ACHN (cell line): ENCODE results near the gene CSK.
A peak's percentile ranks its signal among the peaks of the same experiment; 100 is the strongest.
"Not testable (repeated sequence)": the region's sequence is repeated elsewhere in the genome, so short reads cannot be mapped to it uniquely, and the experiment has no call there.

ENCODE experiments used
- DNase-seq: peaks from one replicate; pipeline ENCODE4 v3.0.0-alpha.2; 2015
- in situ Hi-C: cut with HindIII; loops from 2 replicates; pipeline ENCODE4 v1.10.0; 2017; ENCODE audit warnings: low sequenced_read_pairs, low pct_ligation_motif_present, low pct_unique_long_range_greater_than_20kb

CSK gene

GRCh38 chr15:74781431-74782258, at the start of gene CSK:
CSK (plus strand) TSS chr15:74782080; CDS start chr15:74798298, 16,218 bp downstream.
- peak; percentile 70 for DNase-seq
- in situ Hi-C loops: no loop called here

GRCh38 chr15:74732846-74733245, 49.0 kb upstream of the CSK start:
- in situ Hi-C loops: no loop called here
- no peak for DNase-seq

- in situ Hi-C loops: no loop called here
Observed at GRCh38 chr15:74733269-74733668, 48.6 kb upstream of the CSK start.

GRCh38 chr15:74735305-74735704, 46.6 kb upstream of the CSK start:
- in situ Hi-C loops: no loop called here

More at GRCh38 chr15:74733269-74733668, 48.6 kb upstream of the CSK start:
- no peak for DNase-seq

GRCh38 chr15:74738239-74738638, 43.6 kb upstream of the CSK start:
- DNase-seq, in situ Hi-C loops: not testable (repeated sequence)

More at GRCh38 chr15:74735305-74735704, 46.6 kb upstream of the CSK start:
- DNase-seq: no peak

- in situ Hi-C loops: no loop called here
- no peak for DNase-seq
Observed at GRCh38 chr15:74742422-74742821, 39.5 kb upstream of the CSK start.

- no peak for DNase-seq
- in situ Hi-C loops: no loop called here
Observed at GRCh38 chr15:74746389-74746788, 35.5 kb upstream of the CSK start.

- DNase-seq: no peak
- in situ Hi-C loops: no loop called here
Observed at GRCh38 chr15:74748322-74748946, 33.4 kb upstream of the CSK start, which contains the start of gene CYP1A2. CYP1A2 (plus strand) TSS chr15:74748845; CDS start chr15:74749739, 894 bp downstream.

- no peak for DNase-seq
Observed at GRCh38 chr15:74749832-74750231, 32.0 kb upstream of the CSK start.

GRCh38 chr15:74750751-74751150, 31.1 kb upstream of the CSK start:
- DNase-seq: no peak
- in situ Hi-C loops: loop anchor here (25.0 kb wide), 1 partner anchor 113 kb away; no protein-coding TSS in a partner anchor

More at GRCh38 chr15:74749832-74750231, 32.0 kb upstream of the CSK start:
- in situ Hi-C loops: loop anchor here (25.0 kb wide), 1 partner anchor 113 kb away; no protein-coding TSS in a partner anchor

- no peak for DNase-seq
- in situ Hi-C loops: loop anchor here (25.0 kb wide), 1 partner anchor 115 kb away; no protein-coding TSS in a partner anchor
Observed at GRCh38 chr15:74752011-74752410, 29.9 kb upstream of the CSK start.

- in situ Hi-C loops: loop anchor here (25.0 kb wide), 1 partner anchor 115 kb away; no protein-coding TSS in a partner anchor
- peak; percentile 78 for DNase-seq
Observed at GRCh38 chr15:74752531-74752930, 29.3 kb upstream of the CSK start.

GRCh38 chr15:74754593-74755215, 27.2 kb upstream of the CSK start:
- no peak for DNase-seq
- in situ Hi-C loops: loop anchor here (25.0 kb wide), 1 partner anchor 117 kb away; no protein-coding TSS in a partner anchor

GRCh38 chr15:74758736-74759135, 23.1 kb upstream of the CSK start:
- in situ Hi-C loops: loop anchor here (25.0 kb wide), 1 partner anchor 121 kb away; no protein-coding TSS in a partner anchor
- no peak for DNase-seq

GRCh38 chr15:74762791-74763150, 19.1 kb upstream of the CSK start:
- in situ Hi-C loops: loop anchor here (25.0 kb wide), 1 partner anchor 125 kb away; no protein-coding TSS in a partner anchor
- no peak for DNase-seq

GRCh38 chr15:74763416-74763815, 18.5 kb upstream of the CSK start:
- in situ Hi-C loops: loop anchor here (25.0 kb wide), 1 partner anchor 126 kb away; no protein-coding TSS in a partner anchor
- DNase-seq: no peak

GRCh38 chr15:74767167-74768098, 14.4 kb upstream of the CSK start:
- in situ Hi-C loops: loop anchor here (25.0 kb wide), 1 partner anchor 130 kb away; no protein-coding TSS in a partner anchor
- DNase-seq: no peak
